ENCODE measurements around the gene KLHDC7B. TPM values are rescaled to one million over a fixed set of nuclear protein-coding genes. Genes with fewer than 3 reads are reported as not detected.

Gene KLHDC7B
- total and polyA plus RNA-seq, 2 of the 13 experiments (the other 11 are each of a cell fraction or from before 2014, with no cell fraction given): 0.11 TPM; not detected in 1

DNA sequence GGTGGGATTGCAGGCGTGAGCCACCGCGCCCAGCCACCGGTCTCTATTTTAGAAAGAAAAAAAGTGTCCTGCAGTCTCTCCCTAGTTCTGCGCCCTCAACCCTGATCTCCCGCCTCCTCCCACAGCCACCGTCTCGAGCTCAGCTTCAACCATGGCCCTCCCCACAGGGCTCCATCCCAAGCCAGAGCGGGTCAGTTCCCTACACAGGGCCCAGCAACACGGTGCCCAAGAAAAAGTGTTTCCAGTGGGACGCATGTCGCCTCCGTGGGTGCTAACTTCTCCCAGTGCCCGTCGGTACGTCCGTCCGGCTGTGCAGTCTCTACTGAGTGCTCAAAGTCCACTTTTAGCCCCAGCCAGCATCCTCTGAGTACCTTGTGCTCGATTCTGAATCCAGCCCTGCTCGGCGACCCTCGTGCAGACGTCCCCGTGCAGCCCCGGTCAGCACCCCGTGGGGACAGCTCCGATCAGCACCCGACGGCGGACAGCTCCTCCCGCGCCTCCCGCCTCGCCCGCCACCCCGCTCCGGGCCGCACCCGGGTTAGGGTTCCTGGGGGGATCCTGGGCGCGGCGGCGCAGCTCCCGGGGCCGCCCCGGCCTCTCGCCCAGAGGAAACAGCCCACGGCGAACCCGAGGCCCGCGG, 54.2 kb downstream of the KLHDC7B start (continued):
- TF ChIP-seq ZIK1 (CRISPR knock-in tag; IDR thresholded peaks at IDR 0.05; ENCODE audit: borderline replicate concordance, low read depth) (peak; percentile 99), HNRNPH1 (optimal IDR thresholded peaks at IDR 0.05; ENCODE audit: low read depth, low read length) (no peak), GATAD1 (CRISPR knock-in tag; IDR thresholded peaks at IDR 0.05) (peak; percentile 79), ZNF777 (CRISPR knock-in tag; IDR thresholded peaks at IDR 0.05) (peak; percentile 92), ARID2 (CRISPR knock-in tag; IDR thresholded peaks at IDR 0.05; ENCODE audit: borderline replicate concordance) (peak; percentile 57; the same call in 1 of the 2 replicates), ZNF326 (CRISPR knock-in tag; IDR thresholded peaks at IDR 0.05; ENCODE audit: borderline replicate concordance) (peak; percentile 87; the same call in 1 of the 2 replicates), YEATS4 (CRISPR knock-in tag; IDR thresholded peaks at IDR 0.05; ENCODE audit: borderline replicate concordance) (peak; percentile 92), IKZF4 (CRISPR knock-in tag; IDR thresholded peaks at IDR 0.05; ENCODE audit: borderline replicate concordance, low read depth, not compliant biosample characterization) (peak; percentile 99), FIP1L1 (IDR thresholded peaks at IDR 0.05; ENCODE audit: borderline replicate concordance, insufficient read depth, low read depth, low read length) (no peak), MXI1 (IDR thresholded peaks at IDR 0.05; ENCODE audit: borderline replicate concordance, low read depth, low read length) (peak; percentile 98), ZSCAN22 (CRISPR knock-in tag; IDR thresholded peaks at IDR 0.05) (peak; percentile 65; the same call in 1 of the 2 replicates), ZNF33B (CRISPR knock-in tag; IDR thresholded peaks at IDR 0.05) (peak; percentile 95; the same call in 1 of the 2 replicates), SIX1 (CRISPR knock-in tag; IDR thresholded peaks at IDR 0.05; ENCODE audit: borderline replicate concordance) (0 out of 2 replicates have a peak, but pooled peaks have one; percentile 64)
- TF ChIP-seq, protein P1, sequence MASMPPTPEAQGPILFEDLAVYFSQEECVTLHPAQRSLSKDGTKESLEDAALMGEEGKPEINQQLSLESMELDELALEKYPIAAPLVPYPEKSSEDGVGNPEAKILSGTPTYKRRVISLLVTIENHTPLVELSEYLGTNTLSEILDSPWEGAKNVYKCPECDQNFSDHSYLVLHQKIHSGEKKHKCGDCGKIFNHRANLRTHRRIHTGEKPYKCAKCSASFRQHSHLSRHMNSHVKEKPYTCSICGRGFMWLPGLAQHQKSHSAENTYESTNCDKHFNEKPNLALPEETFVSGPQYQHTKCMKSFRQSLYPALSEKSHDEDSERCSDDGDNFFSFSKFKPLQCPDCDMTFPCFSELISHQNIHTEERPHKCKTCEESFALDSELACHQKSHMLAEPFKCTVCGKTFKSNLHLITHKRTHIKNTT (CRISPR knock-in tag; IDR thresholded peaks at IDR 0.05): no peak
- TF ChIP-seq, protein P2, sequence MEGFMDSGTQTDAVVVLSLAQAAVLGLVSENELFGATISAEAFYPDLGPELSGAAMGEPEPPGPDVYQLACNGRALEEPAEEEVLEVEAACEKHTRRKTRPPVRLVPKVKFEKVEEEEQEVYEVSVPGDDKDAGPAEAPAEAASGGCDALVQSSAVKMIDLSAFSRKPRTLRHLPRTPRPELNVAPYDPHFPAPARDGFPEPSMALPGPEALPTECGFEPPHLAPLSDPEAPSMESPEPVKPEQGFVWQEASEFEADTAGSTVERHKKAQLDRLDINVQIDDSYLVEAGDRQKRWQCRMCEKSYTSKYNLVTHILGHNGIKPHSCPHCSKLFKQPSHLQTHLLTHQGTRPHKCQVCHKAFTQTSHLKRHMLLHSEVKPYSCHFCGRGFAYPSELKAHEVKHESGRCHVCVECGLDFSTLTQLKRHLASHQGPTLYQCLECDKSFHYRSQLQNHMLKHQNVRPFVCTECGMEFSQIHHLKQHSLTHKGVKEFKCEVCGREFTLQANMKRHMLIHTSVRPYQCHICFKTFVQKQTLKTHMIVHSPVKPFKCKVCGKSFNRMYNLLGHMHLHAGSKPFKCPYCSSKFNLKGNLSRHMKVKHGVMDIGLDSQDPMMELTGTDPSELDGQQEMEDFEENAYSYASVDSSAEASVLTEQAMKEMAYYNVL (CRISPR knock-in tag; IDR thresholded peaks at IDR 0.05; ENCODE audit: borderline replicate concordance): peak; percentile 83; the same call in 1 of the 2 replicates
- TF ChIP-seq, protein P3, sequence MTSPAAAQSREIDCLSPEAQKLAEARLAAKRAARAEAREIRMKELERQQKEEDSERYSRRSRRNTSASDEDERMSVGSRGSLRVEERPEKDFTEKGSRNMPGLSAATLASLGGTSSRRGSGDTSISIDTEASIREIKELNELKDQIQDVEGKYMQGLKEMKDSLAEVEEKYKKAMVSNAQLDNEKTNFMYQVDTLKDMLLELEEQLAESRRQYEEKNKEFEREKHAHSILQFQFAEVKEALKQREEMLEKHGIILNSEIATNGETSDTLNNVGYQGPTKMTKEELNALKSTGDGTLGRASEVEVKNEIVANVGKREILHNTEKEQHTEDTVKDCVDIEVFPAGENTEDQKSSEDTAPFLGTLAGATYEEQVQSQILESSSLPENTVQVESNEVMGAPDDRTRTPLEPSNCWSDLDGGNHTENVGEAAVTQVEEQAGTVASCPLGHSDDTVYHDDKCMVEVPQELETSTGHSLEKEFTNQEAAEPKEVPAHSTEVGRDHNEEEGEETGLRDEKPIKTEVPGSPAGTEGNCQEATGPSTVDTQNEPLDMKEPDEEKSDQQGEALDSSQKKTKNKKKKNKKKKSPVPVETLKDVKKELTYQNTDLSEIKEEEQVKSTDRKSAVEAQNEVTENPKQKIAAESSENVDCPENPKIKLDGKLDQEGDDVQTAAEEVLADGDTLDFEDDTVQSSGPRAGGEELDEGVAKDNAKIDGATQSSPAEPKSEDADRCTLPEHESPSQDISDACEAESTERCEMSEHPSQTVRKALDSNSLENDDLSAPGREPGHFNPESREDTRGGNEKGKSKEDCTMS (CRISPR knock-in tag; conservative IDR thresholded peaks at IDR 0.05): peak; percentile 98
- TF ChIP-seq, protein P4, sequence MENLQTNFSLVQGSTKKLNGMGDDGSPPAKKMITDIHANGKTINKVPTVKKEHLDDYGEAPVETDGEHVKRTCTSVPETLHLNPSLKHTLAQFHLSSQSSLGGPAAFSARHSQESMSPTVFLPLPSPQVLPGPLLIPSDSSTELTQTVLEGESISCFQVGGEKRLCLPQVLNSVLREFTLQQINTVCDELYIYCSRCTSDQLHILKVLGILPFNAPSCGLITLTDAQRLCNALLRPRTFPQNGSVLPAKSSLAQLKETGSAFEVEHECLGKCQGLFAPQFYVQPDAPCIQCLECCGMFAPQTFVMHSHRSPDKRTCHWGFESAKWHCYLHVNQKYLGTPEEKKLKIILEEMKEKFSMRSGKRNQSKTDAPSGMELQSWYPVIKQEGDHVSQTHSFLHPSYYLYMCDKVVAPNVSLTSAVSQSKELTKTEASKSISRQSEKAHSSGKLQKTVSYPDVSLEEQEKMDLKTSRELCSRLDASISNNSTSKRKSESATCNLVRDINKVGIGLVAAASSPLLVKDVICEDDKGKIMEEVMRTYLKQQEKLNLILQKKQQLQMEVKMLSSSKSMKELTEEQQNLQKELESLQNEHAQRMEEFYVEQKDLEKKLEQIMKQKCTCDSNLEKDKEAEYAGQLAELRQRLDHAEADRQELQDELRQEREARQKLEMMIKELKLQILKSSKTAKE (CRISPR knock-in tag; IDR thresholded peaks at IDR 0.05; ENCODE audit: borderline replicate concordance): peak; percentile 84
- TF ChIP-seq, protein P5, sequence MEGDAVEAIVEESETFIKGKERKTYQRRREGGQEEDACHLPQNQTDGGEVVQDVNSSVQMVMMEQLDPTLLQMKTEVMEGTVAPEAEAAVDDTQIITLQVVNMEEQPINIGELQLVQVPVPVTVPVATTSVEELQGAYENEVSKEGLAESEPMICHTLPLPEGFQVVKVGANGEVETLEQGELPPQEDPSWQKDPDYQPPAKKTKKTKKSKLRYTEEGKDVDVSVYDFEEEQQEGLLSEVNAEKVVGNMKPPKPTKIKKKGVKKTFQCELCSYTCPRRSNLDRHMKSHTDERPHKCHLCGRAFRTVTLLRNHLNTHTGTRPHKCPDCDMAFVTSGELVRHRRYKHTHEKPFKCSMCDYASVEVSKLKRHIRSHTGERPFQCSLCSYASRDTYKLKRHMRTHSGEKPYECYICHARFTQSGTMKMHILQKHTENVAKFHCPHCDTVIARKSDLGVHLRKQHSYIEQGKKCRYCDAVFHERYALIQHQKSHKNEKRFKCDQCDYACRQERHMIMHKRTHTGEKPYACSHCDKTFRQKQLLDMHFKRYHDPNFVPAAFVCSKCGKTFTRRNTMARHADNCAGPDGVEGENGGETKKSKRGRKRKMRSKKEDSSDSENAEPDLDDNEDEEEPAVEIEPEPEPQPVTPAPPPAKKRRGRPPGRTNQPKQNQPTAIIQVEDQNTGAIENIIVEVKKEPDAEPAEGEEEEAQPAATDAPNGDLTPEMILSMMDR (CRISPR knock-in tag; IDR thresholded peaks at IDR 0.05): 0 out of 2 replicates have a peak, but pooled peaks have one; percentile 12
